GM21737 (cell line): Measurements from ENCODE around the gene ITGA3.
"Not testable (repeated sequence)": the region's sequence is repeated elsewhere in the genome, so short reads cannot be mapped to it uniquely, and the experiment has no call there.

Experiments
- ATAC-seq: cut with Tn5 transposase; IDR thresholded peaks from one replicate; pipeline ENCODE4 v1.9.1; 2021; ENCODE audit warnings: mild to moderate bottlenecking, moderate library complexity; ENCODE audit not compliant: unreplicated experiment

The ITGA3 gene

GRCh38 chr17:50051082-50051576 lies 4.8 kb upstream of the ITGA3 start:
- no peak for ATAC-seq

- no peak for ATAC-seq
Observed at GRCh38 chr17:50051606-50052005, 4.3 kb upstream of the ITGA3 start.

GRCh38 chr17:50052241-50052796 lies 3.6 kb upstream of the ITGA3 start:
- no peak for ATAC-seq

DNA sequence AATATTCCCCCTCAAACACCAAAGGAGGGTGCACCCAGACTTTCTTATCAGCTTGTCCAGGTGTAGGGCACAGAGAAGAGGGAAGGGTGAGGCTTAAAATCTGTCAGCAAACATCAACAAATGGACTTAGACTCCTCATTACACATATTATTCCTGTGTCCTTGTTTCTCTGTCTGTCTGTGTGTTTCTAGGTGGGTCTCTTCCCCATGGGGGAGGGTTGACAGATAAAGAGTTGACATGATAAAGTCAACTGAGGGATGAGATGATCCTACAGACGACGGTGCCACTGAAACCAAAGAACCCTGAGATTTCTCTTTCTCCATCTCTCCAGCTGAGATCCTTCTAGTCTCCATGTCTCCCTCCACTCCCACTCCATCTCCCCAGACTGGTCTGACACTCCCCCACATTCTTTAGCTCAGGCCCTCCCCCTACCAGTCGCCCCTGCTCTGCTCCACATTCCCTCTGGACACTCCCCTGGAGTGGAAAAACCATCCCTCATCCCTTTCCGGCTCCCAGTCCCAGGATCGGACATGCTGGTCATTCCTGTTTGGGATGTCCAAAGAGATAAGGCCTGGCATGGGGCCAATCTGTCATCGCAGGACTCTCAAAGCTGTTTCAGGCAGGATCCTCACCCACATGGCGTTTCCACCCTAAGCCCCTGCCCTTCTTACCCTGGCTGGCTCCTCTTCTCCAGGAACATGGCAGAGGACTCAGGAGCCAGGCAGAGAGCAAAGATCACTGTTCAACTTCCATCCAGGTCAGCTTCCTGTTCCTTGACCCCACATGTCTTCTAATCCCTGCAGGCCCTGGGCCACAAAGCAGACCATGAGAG lies 2.9 kb upstream of the ITGA3 start:
- no peak for ATAC-seq

DNA sequence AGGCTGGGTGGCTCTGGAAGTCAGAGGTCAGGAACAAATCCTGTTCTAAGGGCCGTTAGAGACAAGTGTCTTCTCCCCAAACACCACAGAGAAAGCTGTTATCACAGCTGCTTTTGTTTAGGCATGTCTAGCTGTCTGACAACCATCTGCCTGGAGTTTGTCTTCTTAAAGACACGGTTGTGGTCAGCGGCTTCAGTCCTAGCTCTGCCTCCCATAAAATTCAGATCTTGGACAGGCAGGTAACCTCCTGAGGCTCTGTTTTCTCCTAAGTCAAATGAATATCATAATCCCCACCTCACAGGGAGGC lies 2.3 kb upstream of the ITGA3 start:
- ATAC-seq = no peak

- ATAC-seq = no peak
Observed at GRCh38 chr17:50055055-50055425, 870 bp upstream of the ITGA3 start.

DNA sequence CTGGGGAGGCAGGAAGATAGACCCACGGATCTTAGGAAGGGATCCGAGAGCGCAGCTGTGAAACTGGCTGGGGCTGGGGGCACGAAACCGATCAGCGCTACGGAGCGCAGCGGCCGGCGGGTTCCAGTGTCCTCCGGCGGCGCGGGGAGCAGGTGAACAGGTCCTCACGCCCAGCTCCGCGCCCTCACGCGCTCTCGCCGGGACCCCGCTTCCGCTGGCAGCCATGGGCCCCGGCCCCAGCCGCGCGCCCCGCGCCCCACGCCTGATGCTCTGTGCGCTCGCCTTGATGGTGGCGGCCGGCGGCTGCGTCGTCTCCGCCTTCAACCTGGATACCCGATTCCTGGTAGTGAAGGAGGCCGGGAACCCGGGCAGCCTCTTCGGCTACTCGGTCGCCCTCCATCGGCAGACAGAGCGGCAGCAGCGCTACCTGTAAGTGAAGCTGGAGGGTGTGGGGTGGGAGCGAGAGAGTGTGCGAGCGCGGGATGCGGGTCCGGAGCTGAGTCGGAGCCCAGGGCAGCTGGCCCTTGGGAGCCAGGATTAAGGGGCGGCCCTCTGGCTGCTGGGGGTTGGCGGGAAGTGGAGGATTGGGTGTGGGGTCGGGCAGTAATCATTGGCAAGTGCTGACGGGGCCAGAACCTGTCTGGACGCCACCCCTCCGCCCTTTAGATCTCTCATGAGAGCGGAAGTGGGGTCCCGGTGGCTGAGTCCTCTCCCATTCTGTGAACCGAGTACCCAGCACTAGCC lies 479 bp downstream of the ITGA3 start:
- no peak for ATAC-seq

DNA sequence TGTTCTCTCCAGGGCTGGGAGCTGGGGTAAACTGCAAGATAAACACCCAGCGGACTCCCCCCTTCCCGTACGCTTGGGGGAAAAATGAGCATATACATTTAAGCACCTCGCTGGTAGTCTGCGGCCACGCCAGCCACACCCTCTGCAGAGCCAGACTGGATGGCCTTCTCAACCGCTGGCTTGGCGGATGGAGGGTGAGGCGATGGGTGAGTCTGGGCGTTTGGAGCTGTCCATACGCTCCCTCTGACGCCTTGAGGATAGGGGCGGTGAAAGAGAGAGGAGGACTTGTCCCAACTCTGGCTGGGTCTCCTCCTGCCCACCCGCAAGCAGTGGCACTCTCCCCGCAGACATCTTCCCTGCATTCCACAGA lies 1.0 kb downstream of the ITGA3 start:
- no peak for ATAC-seq

GRCh38 chr17:50057521-50057991 lies 1.6 kb downstream of the ITGA3 start:
- ATAC-seq = no peak

DNA sequence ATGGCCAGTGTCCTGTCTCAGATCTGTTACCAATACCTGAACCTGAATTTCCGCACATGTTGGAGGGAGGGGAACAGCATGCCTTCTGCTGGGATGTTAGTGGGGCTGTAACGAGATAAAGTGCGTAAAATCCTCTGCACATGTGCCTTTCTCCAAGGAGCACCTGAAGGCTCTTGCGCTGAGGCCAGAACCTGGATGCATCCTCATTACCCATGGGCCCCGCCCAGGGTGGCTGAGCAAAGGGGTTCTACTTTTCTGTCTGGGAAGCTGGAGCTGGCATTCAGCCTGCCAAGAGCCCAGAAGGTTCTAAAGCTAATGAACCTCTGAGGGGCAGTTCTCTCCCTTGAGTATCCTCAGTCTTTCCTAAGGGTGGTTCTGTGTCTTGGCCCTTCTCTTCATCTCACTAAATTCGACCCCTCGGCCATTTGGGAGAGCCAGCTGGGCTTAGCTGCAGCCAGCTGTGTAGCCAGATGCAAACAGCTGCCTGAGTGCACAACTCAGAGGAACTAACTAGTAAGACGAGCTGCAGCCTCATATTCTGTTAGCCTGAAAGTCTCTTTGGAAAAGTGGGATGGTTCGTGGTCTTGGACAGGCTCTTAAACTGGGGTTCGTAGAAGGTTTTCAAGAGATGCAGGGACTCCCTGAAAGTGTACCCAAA lies 2.5 kb downstream of the ITGA3 start:
- ATAC-seq = no peak

DNA sequence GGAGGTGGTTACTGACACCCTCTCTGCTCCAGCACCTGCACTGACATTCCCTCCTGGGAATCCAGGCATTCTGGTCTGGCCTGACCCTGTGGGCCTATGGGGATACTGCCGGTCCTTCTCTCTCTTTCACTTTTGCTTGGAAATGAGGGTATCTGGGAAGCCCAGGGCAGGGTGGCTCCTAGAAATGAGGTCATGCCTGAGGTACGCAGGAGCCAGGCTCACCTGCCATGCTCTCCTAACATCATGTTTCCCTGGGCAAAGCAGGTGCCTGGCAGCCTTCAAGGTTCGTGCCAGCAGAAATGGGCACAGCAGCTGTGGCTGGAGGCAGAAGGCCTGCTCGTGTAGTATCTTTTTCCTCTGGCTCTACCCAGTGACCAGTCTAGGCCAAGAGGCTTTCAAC lies 3.3 kb downstream of the ITGA3 start:
- no peak for ATAC-seq

- ATAC-seq = no peak
Observed at GRCh38 chr17:50059759-50060273, 3.9 kb downstream of the ITGA3 start.

DNA sequence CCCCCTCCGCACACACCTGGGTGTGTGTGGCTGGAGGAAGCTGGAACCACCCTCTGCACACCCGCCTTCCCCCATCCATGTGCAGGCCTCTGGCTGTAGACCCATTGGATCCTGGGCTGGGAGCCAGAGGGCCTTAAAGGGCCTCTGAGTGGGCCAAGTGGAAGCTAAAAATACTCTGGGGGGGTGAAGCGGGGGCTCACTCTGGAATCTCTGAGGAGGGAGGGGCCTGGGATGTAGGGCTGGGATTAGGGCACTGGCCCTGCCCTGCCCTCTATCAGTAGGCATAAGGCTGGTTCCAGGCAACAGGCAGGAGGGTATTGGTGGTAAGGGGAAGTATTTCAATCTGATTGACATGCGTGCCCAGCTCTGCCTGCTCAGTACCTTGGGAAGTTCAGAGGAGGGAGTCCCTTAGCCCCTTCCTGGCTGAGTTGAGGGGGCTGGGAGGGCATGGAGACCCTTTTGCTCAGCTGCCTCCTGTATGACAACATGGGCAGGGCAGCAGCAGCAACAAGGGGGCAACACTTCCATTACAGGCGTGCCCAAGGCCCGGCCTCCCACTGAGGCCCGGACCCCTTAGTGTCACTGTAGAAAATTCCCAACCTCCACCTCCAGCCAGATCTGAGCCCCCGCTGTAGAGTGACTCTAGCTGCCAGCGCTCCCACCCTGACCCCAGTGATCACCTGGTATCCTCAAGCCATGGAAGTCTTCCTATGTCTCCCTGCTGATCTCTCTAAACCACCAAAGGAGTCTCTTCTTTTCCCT lies 5.2 kb downstream of the ITGA3 start:
- no peak for ATAC-seq

DNA sequence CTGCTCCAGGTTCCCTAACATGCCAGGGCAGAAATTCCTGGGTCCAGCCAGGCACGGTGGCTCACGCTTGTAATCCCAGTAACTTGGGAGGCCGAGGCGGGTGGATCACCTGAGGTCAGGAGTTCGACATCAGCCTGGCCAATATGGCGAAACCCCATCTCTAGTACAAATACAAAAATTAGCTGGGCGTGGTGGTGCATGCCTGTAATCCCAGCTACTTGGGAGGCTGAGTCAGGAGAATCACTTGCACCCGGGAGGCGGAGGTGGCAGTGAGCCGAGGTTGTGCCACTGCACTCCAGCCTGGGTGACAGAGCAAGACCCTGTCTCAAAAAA lies 5.8 kb downstream of the ITGA3 start:
- ATAC-seq = not testable (repeated sequence)

GRCh38 chr17:50062293-50063243 lies 6.7 kb downstream of the ITGA3 start:
- no peak for ATAC-seq

- no peak for ATAC-seq
Observed at GRCh38 chr17:50063561-50064252, 7.8 kb downstream of the ITGA3 start.

- no peak for ATAC-seq
Observed at GRCh38 chr17:50064253-50065001, 8.5 kb downstream of the ITGA3 start.

DNA sequence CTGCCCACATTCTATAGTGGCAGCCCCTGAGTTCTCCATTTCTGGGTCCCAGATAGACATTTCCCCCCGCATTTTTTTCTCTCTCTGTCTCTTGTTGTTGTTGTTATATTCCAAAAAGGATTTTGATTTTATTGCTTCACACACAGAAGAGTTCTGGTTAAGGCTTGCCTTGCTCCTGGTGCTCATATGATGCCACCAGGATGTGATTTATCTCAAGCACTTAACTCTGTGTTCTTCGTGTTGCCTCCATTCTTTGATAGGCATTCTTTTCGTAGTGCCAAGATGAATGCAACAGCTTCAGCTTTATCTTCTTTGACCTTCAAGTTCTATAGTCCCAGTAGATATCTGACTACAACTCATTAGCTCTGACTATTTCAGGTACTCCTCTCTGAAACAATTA lies 9.1 kb downstream of the ITGA3 start:
- no peak for ATAC-seq
